RWPE2 (cell line): ENCODE measurements around the gene LLGL1.

Experiments
- ATAC-seq: fragments of 200-7000 bp; cut with Tn5 transposase; 3 replicates; pipeline ENCODE4 v1.9.1; 2021; ENCODE audit warnings: low read depth
- DNase-seq: peaks from one replicate; pipeline ENCODE4 v3.0.0-alpha.2; 2020; ENCODE audit warnings: low spot score
- H3K27ac ChIP-seq: fragments of 450-650 bp; 2 replicates; pipeline ENCODE4 v1.5.1; 2017; ENCODE audit warnings: mild to moderate bottlenecking; ENCODE audit not compliant: poor library complexity, severe bottlenecking
- H3K27me3 ChIP-seq: fragments of 250-450 bp; sonication (Bioruptor Pico); 2 replicates; pipeline ENCODE4 v1.5.1; 2021; ENCODE audit warnings: mild to moderate bottlenecking, moderate library complexity; ENCODE audit not compliant: insufficient read depth, poor library complexity, severe bottlenecking
- H3K36me3 ChIP-seq: fragments of 250-450 bp; sonication (Bioruptor Pico); 2 replicates; pipeline ENCODE4 v1.5.1; 2020; ENCODE audit warnings: low read depth, mild to moderate bottlenecking, moderate library complexity
- H3K4me1 ChIP-seq: fragments of 250-450 bp; sonication (Bioruptor Pico); 2 replicates; pipeline ENCODE4 v1.5.1; 2021; ENCODE audit warnings: mild to moderate bottlenecking, moderate library complexity; ENCODE audit not compliant: insufficient read depth, poor library complexity, severe bottlenecking
- H3K4me3 ChIP-seq: fragments of 250-450 bp; sonication (Bioruptor Pico); 2 replicates; pipeline ENCODE4 v1.5.1; 2021; ENCODE audit warnings: mild to moderate bottlenecking, moderate library complexity; ENCODE audit not compliant: severe bottlenecking
- H3K9me3 ChIP-seq: fragments of 250-450 bp; sonication (Bioruptor Pico); 2 replicates; pipeline ENCODE4 v1.5.1; 2021; ENCODE audit warnings: mild to moderate bottlenecking, moderate library complexity; ENCODE audit not compliant: severe bottlenecking
- TF ChIP-seq, protein P1 (sequence below): fragments of 450-650 bp; IDR thresholded peaks from one replicate; pipeline ENCODE4 v1.5.1; 2017; ENCODE audit warnings: mild to moderate bottlenecking, moderate library complexity; ENCODE audit not compliant: poor library complexity, severe bottlenecking

LLGL1 gene

DNA sequence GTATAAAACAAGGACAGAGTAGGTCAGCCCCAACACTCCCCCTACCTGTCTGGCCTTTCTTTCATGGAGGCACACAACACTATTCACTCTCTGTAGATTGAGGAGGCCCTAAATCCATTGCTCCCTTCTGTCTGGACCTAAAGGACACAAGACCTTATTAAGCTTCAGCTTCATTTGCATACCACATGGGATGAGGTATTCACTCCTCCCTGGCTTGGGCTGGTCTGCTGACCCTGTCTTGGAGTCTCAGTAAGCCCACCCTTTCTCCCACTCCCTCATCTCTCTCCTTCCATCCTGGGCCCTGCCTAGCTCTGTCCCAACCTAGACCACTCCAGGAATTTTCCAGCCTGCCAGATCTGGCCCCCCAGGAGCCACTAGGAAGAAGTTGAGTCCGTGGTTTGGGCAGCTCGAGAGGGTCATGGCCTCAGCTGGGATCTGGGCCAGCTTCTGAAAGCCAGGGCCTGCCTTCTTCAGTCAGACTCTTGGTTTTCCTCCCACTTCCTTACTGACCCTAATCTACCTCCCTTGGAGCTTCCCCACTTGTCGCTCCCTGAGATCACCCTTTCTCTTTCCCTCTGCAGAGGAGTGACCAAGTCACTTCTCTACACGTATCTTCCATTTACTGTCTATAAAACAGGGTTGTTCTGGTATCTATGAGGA, 6.5 kb upstream of the LLGL1 start:
- no peaks in the 10 kb centered on the region for H3K4me1 ChIP-seq
- H3K4me3 ChIP-seq = no peak overlapping the region
- no peak overlapping the region for H3K27ac ChIP-seq
- ATAC-seq (no peak; the same call in 2 of the 3 replicates), DNase-seq (no peak)
- no peaks in the 10 kb centered on the region for H3K9me3 ChIP-seq
- TF ChIP-seq, protein P1, sequence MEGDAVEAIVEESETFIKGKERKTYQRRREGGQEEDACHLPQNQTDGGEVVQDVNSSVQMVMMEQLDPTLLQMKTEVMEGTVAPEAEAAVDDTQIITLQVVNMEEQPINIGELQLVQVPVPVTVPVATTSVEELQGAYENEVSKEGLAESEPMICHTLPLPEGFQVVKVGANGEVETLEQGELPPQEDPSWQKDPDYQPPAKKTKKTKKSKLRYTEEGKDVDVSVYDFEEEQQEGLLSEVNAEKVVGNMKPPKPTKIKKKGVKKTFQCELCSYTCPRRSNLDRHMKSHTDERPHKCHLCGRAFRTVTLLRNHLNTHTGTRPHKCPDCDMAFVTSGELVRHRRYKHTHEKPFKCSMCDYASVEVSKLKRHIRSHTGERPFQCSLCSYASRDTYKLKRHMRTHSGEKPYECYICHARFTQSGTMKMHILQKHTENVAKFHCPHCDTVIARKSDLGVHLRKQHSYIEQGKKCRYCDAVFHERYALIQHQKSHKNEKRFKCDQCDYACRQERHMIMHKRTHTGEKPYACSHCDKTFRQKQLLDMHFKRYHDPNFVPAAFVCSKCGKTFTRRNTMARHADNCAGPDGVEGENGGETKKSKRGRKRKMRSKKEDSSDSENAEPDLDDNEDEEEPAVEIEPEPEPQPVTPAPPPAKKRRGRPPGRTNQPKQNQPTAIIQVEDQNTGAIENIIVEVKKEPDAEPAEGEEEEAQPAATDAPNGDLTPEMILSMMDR = no peak
- no peaks in the 10 kb centered on the region for H3K36me3 ChIP-seq
- H3K27me3 ChIP-seq = no peaks in the 10 kb centered on the region

DNA sequence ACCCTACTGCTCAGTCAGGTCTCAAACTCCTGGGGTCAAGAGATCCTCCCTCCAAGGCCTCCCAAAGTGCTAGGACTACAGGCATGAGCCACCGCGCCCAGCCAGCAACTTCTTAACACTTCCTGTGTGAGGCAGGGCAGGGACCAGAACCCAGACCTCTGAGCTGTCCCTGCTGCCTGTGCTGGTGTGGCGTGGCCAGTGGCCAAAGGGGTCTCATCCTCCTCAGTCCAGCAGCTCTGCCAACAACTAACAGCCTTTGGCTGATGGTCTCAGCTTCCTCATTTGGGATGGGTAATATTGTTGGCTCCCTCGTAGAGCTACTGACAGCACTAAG, 1.4 kb upstream of the LLGL1 start:
- no peak for ATAC-seq
- Histone ChIP-seq H3K27me3 (no peaks in the 10 kb centered on the region), H3K4me3 (no peak overlapping the region), H3K4me1 (no peaks in the 10 kb centered on the region), H3K27ac (no peak overlapping the region), H3K36me3 (no peaks in the 10 kb centered on the region), H3K9me3 (no peaks in the 10 kb centered on the region)
- DNase-seq = no peak
- TF ChIP-seq, protein P1 = no peak

DNA sequence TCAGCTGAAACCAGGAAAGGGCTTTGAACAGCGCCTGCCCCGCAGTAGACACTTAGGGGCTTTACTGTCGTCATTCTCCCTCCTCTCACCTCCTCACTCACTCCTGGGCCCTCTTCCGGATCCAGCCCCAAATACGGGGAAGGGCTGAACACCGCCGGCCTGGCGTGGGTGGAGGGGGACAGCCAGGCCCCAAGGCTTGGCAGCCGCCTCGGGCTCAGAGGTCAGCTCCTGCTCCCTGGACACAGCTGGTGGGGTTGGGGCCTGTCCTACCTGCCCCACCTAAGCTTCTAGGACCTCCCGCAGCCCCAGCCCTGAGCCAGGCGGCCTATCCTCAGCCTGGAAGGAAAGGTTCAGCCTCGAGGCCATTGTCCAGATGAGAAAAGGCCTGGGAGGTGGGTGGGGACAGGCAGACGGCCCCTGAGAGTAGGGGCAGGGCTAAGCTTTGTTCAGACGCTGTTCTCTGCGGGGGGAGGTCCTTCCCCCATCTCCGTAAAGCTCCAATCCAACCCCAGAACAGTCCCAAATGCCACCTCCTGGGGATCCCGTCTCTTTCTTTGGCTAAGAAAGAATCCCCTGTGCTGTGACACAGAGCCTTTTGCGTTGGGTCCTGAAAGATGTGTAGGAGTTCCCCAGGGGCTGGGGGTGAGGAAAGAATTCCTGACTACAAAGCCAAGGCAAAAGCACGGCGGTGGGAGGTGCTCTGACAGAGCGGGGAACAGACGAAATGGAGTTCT, 881 bp upstream of the LLGL1 start:
- Histone ChIP-seq H3K4me1 (no peaks in the 10 kb centered on the region), H3K27me3 (no peaks in the 10 kb centered on the region), H3K4me3 (peak overlapping the region; percentile 59), H3K36me3 (no peaks in the 10 kb centered on the region), H3K9me3 (no peaks in the 10 kb centered on the region), H3K27ac (no peak overlapping the region)
- TF ChIP-seq, protein P1 = no peak
- ATAC-seq (no peak), DNase-seq (peak; percentile 51)

- peak; percentile 11; the same call in 1 of the 3 replicates for ATAC-seq
- peak overlapping the region; percentile 47 for H3K27ac ChIP-seq
These were observed 328 bp downstream of the LLGL1 start for GRCh38 chr17:18225642-18226283.

More at GRCh38 chr17:18225642-18226283, 328 bp downstream of the LLGL1 start:
- DNase-seq = peak; percentile 45
- Histone ChIP-seq H3K4me3 (peak overlapping the region; percentile 59), H3K9me3 (no peaks in the 10 kb centered on the region), H3K4me1 (no peaks in the 10 kb centered on the region), H3K27me3 (no peaks in the 10 kb centered on the region), H3K36me3 (no peaks in the 10 kb centered on the region)
- TF ChIP-seq, protein P1 = no peak
